Glutamatergic neuron (in vitro differentiated cells): ENCODE data around the gene ESRRG. TPM values are rescaled to one million over a fixed set of nuclear protein-coding genes. Genes with fewer than 3 reads are reported as not detected.

ENCODE experiments used
- DNase-seq: peaks from one replicate; pipeline ENCODE4 v3.0.0; 2022
- H3K27ac Mint-ChIP-seq: one replicate; pipeline ENCODE4 v1.8.0; 2020; ENCODE audit warnings: mild to moderate bottlenecking, mixed read lengths, inconsistent platforms; ENCODE audit not compliant: unreplicated experiment
- H3K27me3 Mint-ChIP-seq: one replicate; pipeline ENCODE4 v1.8.0; 2020; ENCODE audit warnings: mild to moderate bottlenecking, moderate library complexity, mixed read lengths, inconsistent platforms; ENCODE audit not compliant: unreplicated experiment
- H3K36me3 Mint-ChIP-seq: one replicate; pipeline ENCODE4 v1.8.0; 2020; ENCODE audit warnings: mild to moderate bottlenecking, mixed read lengths, inconsistent platforms; ENCODE audit not compliant: unreplicated experiment
- H3K4me1 Mint-ChIP-seq: one replicate; pipeline ENCODE4 v1.8.0; 2020; ENCODE audit warnings: mild to moderate bottlenecking, low read depth, mixed read lengths, inconsistent platforms; ENCODE audit not compliant: unreplicated experiment
- H3K4me3 Mint-ChIP-seq: one replicate; pipeline ENCODE4 v1.8.0; 2020; ENCODE audit warnings: mild to moderate bottlenecking, mixed read lengths, inconsistent platforms; ENCODE audit not compliant: unreplicated experiment
- H3K9me3 Mint-ChIP-seq: one replicate; pipeline ENCODE4 v1.8.0; 2020; ENCODE audit warnings: mild to moderate bottlenecking, moderate library complexity, mixed read lengths, inconsistent platforms; ENCODE audit not compliant: unreplicated experiment
- CTCF ChIP-seq: fragments of 200-600 bp; sonication (generic); IDR thresholded peaks from one replicate; pipeline ENCODE4 v1.5.0; 2021; ENCODE audit not compliant: partially characterized antibody, unreplicated experiment
- total RNA-seq: library from RNA; stranded (reverse); fragmentation: NEBNext Ultra II Directional; extraction: Animal tissue kit (Norgen Biotek cat#: 25700); gene quantifications from one replicate; pipeline ENCODE4 v1.2.1, GENCODE V29; 2021; ENCODE audit not compliant: unreplicated experiment

ESRRG gene
- total RNA-seq, 1 donor from 2014 or later, result 9.0 TPM

- Mint-ChIP-seq H3K36me3 (no peaks in the 10 kb centered on the region), H3K9me3 (no peaks in the 10 kb centered on the region), H3K4me1 (no peaks in the 10 kb centered on the region), H3K27me3 (no peaks in the 10 kb centered on the region), H3K4me3 (no peak overlapping the region), H3K27ac (no peak overlapping the region)
- no peak for TF ChIP-seq CTCF
- DNase-seq, result no peak
Measured at GRCh38 chr1:216502528-216503162, 220.6 kb downstream of the ESRRG start.

- DNase-seq, result no peak
- no peak overlapping the region for H3K27ac Mint-ChIP-seq
- no peaks in the 10 kb centered on the region for H3K9me3 Mint-ChIP-seq
- H3K36me3 Mint-ChIP-seq, result no peaks in the 10 kb centered on the region
- H3K27me3 Mint-ChIP-seq, result no peaks in the 10 kb centered on the region
- no peak overlapping the region for H3K4me3 Mint-ChIP-seq
- H3K4me1 Mint-ChIP-seq, result no peaks in the 10 kb centered on the region
- no peak for TF ChIP-seq CTCF
Measured at GRCh38 chr1:216500273-216500967, 222.8 kb downstream of the ESRRG start.

- no peak for DNase-seq
- Mint-ChIP-seq H3K36me3 (no peaks in the 10 kb centered on the region), H3K27me3 (no peaks in the 10 kb centered on the region), H3K4me1 (no peaks in the 10 kb centered on the region), H3K27ac (no peak overlapping the region), H3K4me3 (no peak overlapping the region), H3K9me3 (no peaks in the 10 kb centered on the region)
- TF ChIP-seq CTCF, result no peak
Measured at GRCh38 chr1:216499581-216500272, 223.5 kb downstream of the ESRRG start.

GRCh38 chr1:216498277-216498676 is 225.0 kb downstream of the ESRRG start:
- H3K36me3 Mint-ChIP-seq, result no peaks in the 10 kb centered on the region

More at GRCh38 chr1:216498277-216498676, 225.0 kb downstream of the ESRRG start:
- no peaks in the 10 kb centered on the region for H3K4me1 Mint-ChIP-seq
- H3K9me3 Mint-ChIP-seq, result no peaks in the 10 kb centered on the region
- no peak for DNase-seq
- TF ChIP-seq CTCF, result no peak
- no peak overlapping the region for H3K4me3 Mint-ChIP-seq
- H3K27me3 Mint-ChIP-seq, result no peaks in the 10 kb centered on the region
- H3K27ac Mint-ChIP-seq, result no peak overlapping the region
